Progenitor cell of endocrine pancreas (in vitro differentiated cells): ENCODE measurements around the gene HOXD12. TPM values are rescaled to one million over a fixed set of nuclear protein-coding genes. Genes with fewer than 3 reads are reported as not detected.

Experiments
- DNase-seq: peaks from one replicate; pipeline ENCODE4 v3.0.0; 2021; ENCODE audit warnings: low spot score; ENCODE audit not compliant: unreplicated experiment
- H3K27ac Mint-ChIP-seq: 2 replicates; pipeline ENCODE4 v1.8.0; 2021; ENCODE audit warnings: mild to moderate bottlenecking, moderate library complexity, mixed read lengths
- H3K27me3 Mint-ChIP-seq: 2 replicates; pipeline ENCODE4 v1.8.0; 2021; ENCODE audit warnings: mixed read lengths
- H3K36me3 Mint-ChIP-seq: 2 replicates; pipeline ENCODE4 v1.8.0; 2022; ENCODE audit warnings: mixed read lengths; ENCODE audit not compliant: insufficient read depth
- H3K4me1 Mint-ChIP-seq: 2 replicates; pipeline ENCODE4 v1.8.0; 2021; ENCODE audit warnings: low read depth, mixed read lengths
- H3K4me3 Mint-ChIP-seq: 2 replicates; pipeline ENCODE4 v1.8.0; 2021; ENCODE audit warnings: low read depth, mild to moderate bottlenecking, moderate library complexity, mixed read lengths
- H3K9me3 Mint-ChIP-seq: 2 replicates; pipeline ENCODE4 v1.8.0; 2021; ENCODE audit warnings: low read depth, mixed read lengths
- CTCF ChIP-seq: fragments of 200-600 bp; sonication (generic); IDR thresholded peaks from one replicate; pipeline ENCODE4 v1.5.0; 2021; ENCODE audit warnings: antibody characterized with exemption, mild to moderate bottlenecking; ENCODE audit not compliant: unreplicated experiment
- total RNA-seq: library from RNA; stranded (reverse); gene quantifications from 2 replicates; pipeline ENCODE4 v1.2.1, GENCODE V29; 2021

Gene HOXD12
- total RNA-seq, 1 donor from 2014 or later = not detected

DNA sequence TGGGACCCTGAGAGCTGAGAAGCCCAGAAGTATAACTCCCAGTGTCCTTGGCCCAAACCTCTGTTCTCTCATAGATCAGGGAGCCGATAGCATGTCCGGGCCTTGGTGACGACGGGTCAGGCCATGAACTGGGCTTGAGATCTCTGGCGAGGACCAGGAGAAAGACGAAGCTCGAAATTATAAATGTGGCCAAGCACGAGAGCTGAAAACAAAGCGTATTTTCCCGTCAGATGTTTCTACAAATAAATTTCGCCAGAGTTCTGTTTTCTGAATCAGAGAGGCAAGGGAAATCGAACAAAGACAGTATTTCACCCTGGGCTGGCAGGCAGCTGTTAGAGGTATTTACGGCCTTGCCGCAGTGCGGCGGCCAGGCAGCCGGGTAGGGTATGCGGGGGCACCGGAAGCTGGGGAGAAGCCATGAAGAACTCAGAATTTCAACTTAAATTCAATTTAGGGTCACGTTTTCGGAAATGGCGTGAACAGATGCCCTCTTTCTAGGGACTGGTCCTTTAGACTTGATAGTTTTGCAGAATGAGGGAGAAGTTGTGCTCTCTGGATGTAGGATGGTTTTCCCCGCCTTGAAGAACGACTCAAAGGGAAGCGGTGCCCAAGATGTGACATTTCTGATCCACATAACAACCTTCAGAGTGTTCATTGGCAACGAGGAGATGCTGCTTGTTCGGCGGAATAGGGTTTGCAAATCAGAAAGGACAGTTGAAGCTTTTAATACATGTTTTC lies 39.5 kb downstream of the HOXD12 start:
- no peak for DNase-seq
- Mint-ChIP-seq H3K4me1 (no peaks in the 10 kb centered on the region), H3K4me3 (no peak overlapping the region), H3K27ac (no peak overlapping the region), H3K27me3 (peaks cover 95% of the 10 kb centered on the region), H3K36me3 (no peaks in the 10 kb centered on the region), H3K9me3 (no peaks in the 10 kb centered on the region)
- no peak for TF ChIP-seq CTCF

DNA sequence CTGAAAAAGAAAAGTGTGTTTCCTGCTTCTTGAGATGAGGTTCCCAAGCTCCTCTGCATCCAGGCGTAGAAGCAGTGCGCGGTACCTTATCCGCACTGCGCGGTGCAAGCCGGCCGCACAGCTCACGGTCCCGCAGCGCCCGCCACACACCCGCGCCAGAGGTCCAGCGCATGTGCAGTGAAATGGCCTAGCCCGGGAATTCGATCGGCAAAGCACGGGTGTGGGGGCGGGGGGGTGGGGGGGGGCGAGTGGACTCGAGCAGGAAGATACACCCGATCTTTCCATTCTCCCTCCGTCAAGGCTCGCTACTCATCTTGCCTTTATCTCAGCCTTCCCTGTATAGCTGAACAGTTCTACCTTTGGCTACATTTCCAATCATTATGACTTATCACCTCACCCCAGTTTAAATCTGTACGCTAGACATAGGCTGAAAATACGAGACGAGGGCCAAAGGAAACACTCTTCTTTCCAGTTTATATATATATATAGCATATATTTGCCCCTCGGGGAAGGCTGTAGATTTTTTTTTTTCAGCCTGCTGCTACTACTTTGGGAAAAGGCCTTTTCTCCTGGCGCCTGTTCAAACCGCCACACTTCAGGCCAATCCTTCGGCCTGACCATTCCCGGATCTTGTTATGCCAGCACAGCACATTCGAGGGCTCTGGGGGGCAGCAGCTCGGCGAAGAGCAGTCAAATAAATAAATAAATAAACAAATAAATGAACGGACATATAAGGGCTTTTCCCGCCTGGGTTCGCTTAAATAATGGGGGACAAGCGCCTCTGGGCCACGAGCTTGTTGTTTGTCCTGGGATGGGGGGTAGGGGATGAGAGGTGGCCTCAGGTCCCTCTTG lies 40.3 kb downstream of the HOXD12 start:
- no peak for DNase-seq
- peaks cover 95% of the 10 kb centered on the region for H3K27me3 Mint-ChIP-seq
- no peaks in the 10 kb centered on the region for H3K9me3 Mint-ChIP-seq
- H3K4me3 Mint-ChIP-seq = peak overlapping the region; percentile 21
- H3K36me3 Mint-ChIP-seq = no peaks in the 10 kb centered on the region
- no peak overlapping the region for H3K27ac Mint-ChIP-seq
- no peak for TF ChIP-seq CTCF
- no peaks in the 10 kb centered on the region for H3K4me1 Mint-ChIP-seq

GRCh38 chr2:176140513-176141317 lies 41.1 kb downstream of the HOXD12 start:
- peak; percentile 73 for DNase-seq
- TF ChIP-seq CTCF = peak; percentile 90
- H3K9me3 Mint-ChIP-seq = no peaks in the 10 kb centered on the region
- H3K27ac Mint-ChIP-seq = no peak overlapping the region
- H3K27me3 Mint-ChIP-seq = peaks cover 95% of the 10 kb centered on the region
- peak overlapping the region; percentile 55 for H3K4me3 Mint-ChIP-seq
- no peaks in the 10 kb centered on the region for H3K36me3 Mint-ChIP-seq
- no peaks in the 10 kb centered on the region for H3K4me1 Mint-ChIP-seq

DNA sequence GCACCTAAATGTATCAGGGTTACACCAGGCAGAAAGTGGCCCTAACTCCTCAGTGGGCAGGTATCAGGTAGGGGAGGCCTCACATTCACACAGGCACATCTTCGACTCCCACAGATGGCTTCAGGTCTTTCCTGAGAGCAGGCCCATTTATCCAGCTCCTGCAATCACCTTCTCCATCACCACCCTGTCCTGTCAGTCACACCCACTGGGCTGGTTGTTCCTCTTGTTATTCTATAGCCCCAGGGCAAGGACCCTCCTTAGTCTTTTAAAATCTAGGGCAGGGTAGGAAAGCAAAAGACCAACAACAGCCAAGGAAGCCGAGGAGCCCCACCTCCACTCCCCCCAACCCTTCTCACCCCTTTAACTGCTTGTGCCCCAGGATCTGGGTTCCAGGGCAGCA lies 42.7 kb downstream of the HOXD12 start:
- peaks cover 97% of the 10 kb centered on the region for H3K27me3 Mint-ChIP-seq
- H3K4me1 Mint-ChIP-seq = no peaks in the 10 kb centered on the region

More for the DNA sequence above, 42.7 kb downstream of the HOXD12 start:
- DNase-seq = no peak
- no peak overlapping the region for H3K27ac Mint-ChIP-seq
- no peaks in the 10 kb centered on the region for H3K9me3 Mint-ChIP-seq
- H3K36me3 Mint-ChIP-seq = no peaks in the 10 kb centered on the region
- no peak overlapping the region for H3K4me3 Mint-ChIP-seq
- no peak for TF ChIP-seq CTCF
